ENCODE results near the gene UGT1A8.

The UGT1A8 gene

GRCh38 chr2:233802132-233802815, 184.8 kb downstream of the UGT1A8 start:
- H3K4me3 ChIP-seq (replicated peaks in 1 of 2; ENCODE audit: low read depth in 2 of 2, low read length in 2 of 2): no peak overlapping the region
- DNase-seq (ENCODE audit: low read depth in 2 of 2): no peak
- TF ChIP-seq CTCF (IDR thresholded peaks at IDR 0.05; ENCODE audit: low read depth, low read length): no peak

- H3K4me3 ChIP-seq (replicated peaks in 1 of 2; ENCODE audit: low read depth in 2 of 2, low read length in 2 of 2): no peak overlapping the region
- no peak for DNase-seq (ENCODE audit: low read depth in 2 of 2)
- TF ChIP-seq CTCF (IDR thresholded peaks at IDR 0.05; ENCODE audit: low read depth, low read length): no peak
These were observed 186.0 kb downstream of the UGT1A8 start for GRCh38 chr2:233803292-233803911.

- DNase-seq (ENCODE audit: low read depth in 2 of 2): no peak
- H3K4me3 ChIP-seq (replicated peaks in 1 of 2; ENCODE audit: low read depth in 2 of 2, low read length in 2 of 2): no peak overlapping the region
- no peak for TF ChIP-seq CTCF (IDR thresholded peaks at IDR 0.05; ENCODE audit: low read depth, low read length)
These were observed 186.6 kb downstream of the UGT1A8 start for GRCh38 chr2:233803994-233804393.

- H3K4me3 ChIP-seq (replicated peaks in 1 of 2; ENCODE audit: low read depth in 2 of 2, low read length in 2 of 2): no peak overlapping the region
- no peak for TF ChIP-seq CTCF (IDR thresholded peaks at IDR 0.05; ENCODE audit: low read depth, low read length)
- DNase-seq (ENCODE audit: low read depth in 2 of 2): no peak
These were observed 189.9 kb downstream of the UGT1A8 start for GRCh38 chr2:233807215-233807865.

- H3K4me3 ChIP-seq (replicated peaks in 1 of 2; ENCODE audit: low read depth in 2 of 2, low read length in 2 of 2): no peak overlapping the region
- DNase-seq (ENCODE audit: low read depth in 2 of 2): no peak
- TF ChIP-seq CTCF (IDR thresholded peaks at IDR 0.05; ENCODE audit: low read depth, low read length): no peak
These were observed 190.8 kb downstream of the UGT1A8 start for GRCh38 chr2:233807966-233808935.

- no peak for TF ChIP-seq CTCF (IDR thresholded peaks at IDR 0.05; ENCODE audit: low read depth, low read length)
These were observed 193.0 kb downstream of the UGT1A8 start for GRCh38 chr2:233810385-233810784.

More at GRCh38 chr2:233810385-233810784, 193.0 kb downstream of the UGT1A8 start:
- DNase-seq (ENCODE audit: low read depth in 2 of 2): no peak
- no peak overlapping the region for H3K4me3 ChIP-seq (replicated peaks in 1 of 2; ENCODE audit: low read depth in 2 of 2, low read length in 2 of 2)

Measured in cardiac fibroblast (primary cell).